ENCODE data around the gene DMBX1.

Gene DMBX1

GRCh38 chr1:46490406-46490655 lies 695 bp downstream of the DMBX1 start:
- no peak overlapping the region for H3K4me3 ChIP-seq (ENCODE audit: low read depth, low read length)
- no peak for TF ChIP-seq CTCF (conservative IDR thresholded peaks at IDR 0.05; ENCODE audit: low read depth, low read length)
- no peak for DNase-seq (ENCODE audit: low read depth)

DNA sequence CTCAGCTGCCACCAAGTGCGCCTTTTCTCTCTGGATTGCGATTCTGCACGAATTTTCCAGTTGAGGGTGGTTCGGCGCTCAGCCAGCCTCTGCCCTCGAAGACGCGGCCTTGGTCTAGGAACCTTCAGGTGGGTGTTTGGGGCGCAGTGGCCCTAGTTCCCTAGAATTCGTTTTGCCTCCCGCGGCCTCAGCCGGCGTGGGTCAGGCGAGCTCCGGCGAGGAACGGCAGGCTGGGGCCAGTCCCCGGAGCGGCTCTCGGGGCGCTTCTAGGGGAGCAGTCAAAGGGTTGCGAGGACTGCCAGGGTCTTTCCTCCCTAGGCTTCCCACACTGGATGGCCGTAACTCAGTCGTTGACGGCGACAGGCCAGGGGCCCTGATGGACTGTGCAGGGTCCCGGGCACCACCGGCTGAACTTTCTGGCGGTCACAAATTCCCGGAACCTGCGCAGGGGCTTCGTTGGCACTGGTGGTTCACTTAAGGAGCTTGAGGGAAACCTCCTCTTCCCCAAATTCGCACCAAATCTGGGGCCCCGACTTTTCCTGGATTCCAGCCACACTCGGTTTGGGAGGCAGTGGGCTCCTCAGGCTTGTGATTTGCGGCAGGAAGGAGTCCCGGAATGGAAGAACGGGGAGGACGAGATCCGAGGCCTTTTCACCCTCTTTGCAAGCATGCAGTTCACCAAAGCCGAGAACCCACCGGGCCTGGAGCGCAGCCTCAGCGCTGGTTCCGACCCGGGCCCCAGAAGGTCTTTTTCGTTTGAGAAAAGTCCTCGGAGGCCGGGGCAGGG lies 1.2 kb downstream of the DMBX1 start:
- no peak overlapping the region for H3K4me3 ChIP-seq (ENCODE audit: low read depth, low read length)
- no peak for TF ChIP-seq CTCF (conservative IDR thresholded peaks at IDR 0.05; ENCODE audit: low read depth, low read length)
- no peak for DNase-seq (ENCODE audit: low read depth)

- TF ChIP-seq CTCF (conservative IDR thresholded peaks at IDR 0.05; ENCODE audit: low read depth, low read length): no peak
- DNase-seq (ENCODE audit: low read depth): no peak
- H3K4me3 ChIP-seq (ENCODE audit: low read depth, low read length): no peak overlapping the region
Measured at GRCh38 chr1:46491443-46492268, 2.0 kb downstream of the DMBX1 start.

DNA sequence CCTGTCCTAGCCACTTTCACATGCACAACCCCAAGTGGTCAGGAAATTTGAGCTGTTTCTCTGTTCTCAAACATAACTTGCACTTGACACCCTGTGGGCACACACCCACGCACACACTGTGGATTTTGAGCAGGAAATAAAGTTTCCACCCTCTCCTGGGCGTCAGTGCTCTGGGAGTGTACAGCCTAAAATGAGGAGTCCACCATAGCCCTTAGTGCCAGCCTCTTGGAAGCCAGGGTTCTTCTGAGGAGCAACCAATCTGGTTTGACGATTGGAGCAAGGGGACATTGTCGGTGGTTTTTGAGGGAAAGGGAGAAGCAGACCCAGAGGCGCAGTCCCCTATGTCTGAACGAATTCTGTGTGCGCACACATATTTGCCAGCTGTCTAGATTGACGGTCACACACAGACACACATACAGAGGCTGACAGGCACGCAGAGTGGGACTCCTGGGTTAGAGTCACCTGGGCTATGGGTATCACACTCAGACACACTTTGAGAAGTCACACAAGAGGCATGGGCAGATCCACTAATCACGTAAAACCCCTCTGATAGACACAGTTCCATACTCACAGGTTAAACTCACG lies 2.7 kb downstream of the DMBX1 start:
- DNase-seq (ENCODE audit: low read depth): no peak
- H3K4me3 ChIP-seq (ENCODE audit: low read depth, low read length): no peak overlapping the region
- TF ChIP-seq CTCF (conservative IDR thresholded peaks at IDR 0.05; ENCODE audit: low read depth, low read length): no peak

DNA sequence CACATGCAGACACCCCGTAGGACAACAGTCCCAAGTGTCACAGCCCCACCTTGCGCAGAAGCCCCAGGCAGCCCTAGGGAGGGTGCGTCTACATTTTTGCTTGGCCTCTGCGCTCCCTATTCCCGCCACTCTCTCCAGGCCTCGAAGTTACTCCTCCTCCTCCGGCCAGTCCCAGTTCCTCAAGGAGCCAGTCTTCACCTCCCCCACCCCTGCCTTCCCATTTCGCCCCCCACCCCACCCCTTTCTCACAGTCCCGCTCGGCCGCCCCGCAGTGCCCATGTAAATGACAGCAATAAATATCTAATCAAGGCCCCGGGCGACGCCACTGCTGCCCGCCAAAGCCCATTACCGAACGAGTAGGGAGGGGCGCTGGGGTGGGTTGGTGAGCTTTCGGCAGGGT lies 3.2 kb downstream of the DMBX1 start:
- no peak for TF ChIP-seq CTCF (conservative IDR thresholded peaks at IDR 0.05; ENCODE audit: low read depth, low read length)
- H3K4me3 ChIP-seq (ENCODE audit: low read depth, low read length): no peak overlapping the region
- no peak for DNase-seq (ENCODE audit: low read depth)

GRCh38 chr1:46493316-46494032 lies 3.8 kb downstream of the DMBX1 start:
- TF ChIP-seq CTCF (conservative IDR thresholded peaks at IDR 0.05; ENCODE audit: low read depth, low read length): no peak
- H3K4me3 ChIP-seq (ENCODE audit: low read depth, low read length): no peak overlapping the region
- no peak for DNase-seq (ENCODE audit: low read depth)
